HEK293 (cell line): Measurements from ENCODE around the gene TBC1D5.
"Not testable (repeated sequence)": the region's sequence is repeated elsewhere in the genome, so short reads cannot be mapped to it uniquely, and the experiment has no call there.

ENCODE experiments used
- CTCF ChIA-PET: fragments of 350-600 bp; formaldehyde crosslinking; extraction: SDS; loops from one replicate; lab custom pipeline; 2021; ENCODE audit warnings: antibody characterized with exemption; lab: Yijun Ruan, JAX
- POLR2A ChIA-PET: fragments of 300-600 bp; formaldehyde crosslinking; extraction: SDS; loops from one replicate; lab custom pipeline; 2020; ENCODE audit warnings: antibody characterized with exemption, inconsistent platforms; lab: Yijun Ruan, JAX
- H3K27ac ChIP-seq: fragments of 200-500 bp; sonication (Bioruptor generic); 2 replicates; pipeline ENCODE4 v1.5.1; 2014; ENCODE audit warnings: low read depth, low read length, control low read depth, inconsistent platforms; ENCODE audit errors: extremely low read depth
- H3K36me3 ChIP-seq, 2 experiments: fragments of 200-500 bp in 1 of 2; sonication (Bioruptor generic) in 1 of 2; 1 replicate in 1 of 2; 2 replicates in 1 of 2; pipeline ENCODE4 v1.5.1; 2014 to 2017; ENCODE audit warnings: inconsistent platforms in 2 of 2, low read length in 2 of 2; ENCODE audit not compliant: control insufficient read depth in 2 of 2, insufficient read depth in 1 of 2
- H3K4me1 ChIP-seq: fragments of 200-500 bp; sonication (Bioruptor generic); 2 replicates; pipeline ENCODE4 v1.5.1; 2014; ENCODE audit warnings: mild to moderate bottlenecking, low read length, inconsistent platforms; ENCODE audit not compliant: control insufficient read depth, insufficient read depth
- H3K4me3 ChIP-seq: 2 replicates; pipeline ENCODE4 v1.5.1; 2011; ENCODE audit warnings: low read depth, mild to moderate bottlenecking, control low read depth, low read length, moderate library complexity
- H3K9me3 ChIP-seq: fragments of 200-500 bp; sonication (Bioruptor generic); 2 replicates; pipeline ENCODE4 v1.5.1; 2014; ENCODE audit warnings: low read depth, low read length, inconsistent platforms; ENCODE audit not compliant: control insufficient read depth, insufficient read depth
- GLIS1 ChIP-seq: fragments of 450-650 bp; formaldehyde crosslinking; IDR thresholded peaks from 2 replicates; pipeline ENCODE4 v1.5.1; 2016; ENCODE audit warnings: missing biosample characterization, missing genetic modification characterization
- SCRT1 ChIP-seq: fragments of 450-650 bp; formaldehyde crosslinking; IDR thresholded peaks from 2 replicates; pipeline ENCODE4 v1.5.1; 2016; ENCODE audit warnings: missing biosample characterization, missing genetic modification characterization, borderline replicate concordance
- TCF7L2 ChIP-seq: IDR thresholded peaks from 2 replicates; pipeline ENCODE4 v1.6.1; 2011; ENCODE audit warnings: low read depth, mild to moderate bottlenecking, inconsistent platforms, low read length, moderate library complexity, borderline replicate concordance
- WT1 ChIP-seq: fragments of 450-650 bp; formaldehyde crosslinking; IDR thresholded peaks from 2 replicates; pipeline ENCODE4 v1.5.1; 2016; ENCODE audit warnings: missing biosample characterization, missing genetic modification characterization
- YY1 ChIP-seq: fragments of 450-650 bp; formaldehyde crosslinking; IDR thresholded peaks from 2 replicates; pipeline ENCODE4 v1.5.1; 2018; ENCODE audit warnings: missing biosample characterization, missing genetic modification characterization
- ZNF112 ChIP-seq: fragments of 450-650 bp; formaldehyde crosslinking; IDR thresholded peaks from 2 replicates; pipeline ENCODE4 v1.5.0; 2017; ENCODE audit warnings: missing biosample characterization, missing genetic modification characterization
- ZNF148 ChIP-seq: fragments of 450-650 bp; formaldehyde crosslinking; IDR thresholded peaks from 2 replicates; pipeline ENCODE4 v1.5.0; 2017; ENCODE audit warnings: missing biosample characterization, missing genetic modification characterization, borderline replicate concordance
- ZNF169 ChIP-seq: fragments of 450-650 bp; formaldehyde crosslinking; IDR thresholded peaks from 2 replicates; pipeline ENCODE4 v1.5.1; 2016; ENCODE audit warnings: missing biosample characterization, missing genetic modification characterization
- ZNF266 ChIP-seq: fragments of 450-650 bp; formaldehyde crosslinking; IDR thresholded peaks from 2 replicates; pipeline ENCODE4 v1.5.1; 2016; ENCODE audit warnings: missing biosample characterization, missing genetic modification characterization, low read depth
- ZNF324 ChIP-seq: fragments of 450-650 bp; formaldehyde crosslinking; IDR thresholded peaks from 2 replicates; pipeline ENCODE4 v1.5.1; 2016; ENCODE audit warnings: missing biosample characterization, missing genetic modification characterization
- ZNF596 ChIP-seq: fragments of 450-650 bp; IDR thresholded peaks from 2 replicates; pipeline ENCODE4 v1.5.0; 2018; ENCODE audit warnings: missing biosample characterization, mild to moderate bottlenecking, missing genetic modification characterization, moderate library complexity
- ZNF610 ChIP-seq: fragments of 450-650 bp; formaldehyde crosslinking; IDR thresholded peaks from 2 replicates; pipeline ENCODE4 v1.5.1; 2016; ENCODE audit warnings: missing biosample characterization, missing genetic modification characterization, borderline replicate concordance
- ZNF621 ChIP-seq: fragments of 450-650 bp; formaldehyde crosslinking; IDR thresholded peaks from 2 replicates; pipeline ENCODE4 v1.5.1; 2017; ENCODE audit warnings: missing biosample characterization, missing genetic modification characterization
- ZNF776 ChIP-seq: fragments of 450-650 bp; formaldehyde crosslinking; IDR thresholded peaks from 2 replicates; pipeline ENCODE4 v1.5.0; 2017; ENCODE audit warnings: missing biosample characterization, missing genetic modification characterization, borderline replicate concordance
- ZNF791 ChIP-seq: fragments of 450-650 bp; formaldehyde crosslinking; IDR thresholded peaks from 2 replicates; pipeline ENCODE4 v1.5.1; 2016; ENCODE audit warnings: missing biosample characterization, missing genetic modification characterization
- ZNF792 ChIP-seq: fragments of 450-650 bp; formaldehyde crosslinking; IDR thresholded peaks from 2 replicates; pipeline ENCODE4 v1.5.1; 2016; ENCODE audit warnings: missing biosample characterization, missing genetic modification characterization
- ZXDB ChIP-seq: fragments of 450-650 bp; formaldehyde crosslinking; IDR thresholded peaks from 2 replicates; pipeline ENCODE4 v1.5.1; 2016; ENCODE audit warnings: missing biosample characterization, missing genetic modification characterization
- TF ChIP-seq, protein P1 (sequence below): fragments of 450-650 bp; formaldehyde crosslinking; IDR thresholded peaks from 2 replicates; pipeline ENCODE4 v1.5.1; 2016; ENCODE audit warnings: missing biosample characterization, missing genetic modification characterization
- TF ChIP-seq, protein P2 (sequence below): fragments of 450-650 bp; formaldehyde crosslinking; IDR thresholded peaks from 2 replicates; pipeline ENCODE4 v1.5.1; 2017; ENCODE audit warnings: missing biosample characterization, mild to moderate bottlenecking, missing genetic modification characterization, moderate library complexity
- TF ChIP-seq, protein P3 (sequence below): fragments of 450-650 bp; formaldehyde crosslinking; IDR thresholded peaks from 2 replicates; pipeline ENCODE4 v1.5.1; 2017; ENCODE audit warnings: missing biosample characterization, missing genetic modification characterization

The TBC1D5 gene

GRCh38 chr3:17779304-17780250 lies 37.1 kb upstream of the TBC1D5 start:
- not testable (repeated sequence) for H3K4me1 ChIP-seq

GRCh38 chr3:17777326-17777725 lies 34.9 kb upstream of the TBC1D5 start:
- POLR2A ChIA-PET, H3K9me3 ChIP-seq, H3K4me1 ChIP-seq, CTCF ChIA-PET, H3K4me3 ChIP-seq, H3K36me3 ChIP-seq, H3K27ac ChIP-seq: not testable (repeated sequence)

More at GRCh38 chr3:17779304-17780250, 37.1 kb upstream of the TBC1D5 start:
- not testable (repeated sequence) for H3K4me3 ChIP-seq, H3K9me3 ChIP-seq, H3K36me3 ChIP-seq
- CTCF ChIA-PET = interaction anchor here (0.6 to 0.9 kb wide), 2 partner anchors 45 to 95 kb away, joined by 3 to 4 read pairs; no protein-coding TSS in a partner anchor
- TF ChIP-seq ZNF596 (peak; percentile 78; the same call in 1 of the 2 replicates), ZNF776 (0 out of 2 replicates have a peak, but pooled peaks have one; percentile 11), ZNF621 (tag by site-specific recombination) (0 out of 2 replicates have a peak, but pooled peaks have one; percentile 64)
- TF ChIP-seq, all 188 proteins: peak for 3; not testable (repeated sequence) for 185
- POLR2A ChIA-PET, H3K27ac ChIP-seq: not testable (repeated sequence)

- ChIA-PET POLR2A (no interaction called here), CTCF (no interaction called here)
- Histone ChIP-seq H3K27ac (no peak overlapping the region), H3K36me3 (no peaks in the 10 kb centered on the region), H3K4me3 (no peak overlapping the region), H3K4me1 (no peaks in the 10 kb centered on the region), H3K9me3 (no peaks in the 10 kb centered on the region)
- TF ChIP-seq YY1 (tag by site-specific recombination) (no peak), ZXDB (no peak), ZNF621 (tag by site-specific recombination) (no peak), TCF7L2 (no peak), WT1 (no peak), SCRT1 (tag by site-specific recombination) (no peak), ZNF112 (tag by site-specific recombination) (no peak), ZNF792 (tag by site-specific recombination) (no peak), ZNF148 (tag by site-specific recombination) (no peak), ZNF610 (no peak), ZNF324 (tag by site-specific recombination) (no peak), ZNF266 (tag by site-specific recombination) (no peak), ZNF169 (tag by site-specific recombination) (no peak), GLIS1 (tag by site-specific recombination) (no peak), ZNF791 (no peak)
- TF ChIP-seq, protein P1, sequence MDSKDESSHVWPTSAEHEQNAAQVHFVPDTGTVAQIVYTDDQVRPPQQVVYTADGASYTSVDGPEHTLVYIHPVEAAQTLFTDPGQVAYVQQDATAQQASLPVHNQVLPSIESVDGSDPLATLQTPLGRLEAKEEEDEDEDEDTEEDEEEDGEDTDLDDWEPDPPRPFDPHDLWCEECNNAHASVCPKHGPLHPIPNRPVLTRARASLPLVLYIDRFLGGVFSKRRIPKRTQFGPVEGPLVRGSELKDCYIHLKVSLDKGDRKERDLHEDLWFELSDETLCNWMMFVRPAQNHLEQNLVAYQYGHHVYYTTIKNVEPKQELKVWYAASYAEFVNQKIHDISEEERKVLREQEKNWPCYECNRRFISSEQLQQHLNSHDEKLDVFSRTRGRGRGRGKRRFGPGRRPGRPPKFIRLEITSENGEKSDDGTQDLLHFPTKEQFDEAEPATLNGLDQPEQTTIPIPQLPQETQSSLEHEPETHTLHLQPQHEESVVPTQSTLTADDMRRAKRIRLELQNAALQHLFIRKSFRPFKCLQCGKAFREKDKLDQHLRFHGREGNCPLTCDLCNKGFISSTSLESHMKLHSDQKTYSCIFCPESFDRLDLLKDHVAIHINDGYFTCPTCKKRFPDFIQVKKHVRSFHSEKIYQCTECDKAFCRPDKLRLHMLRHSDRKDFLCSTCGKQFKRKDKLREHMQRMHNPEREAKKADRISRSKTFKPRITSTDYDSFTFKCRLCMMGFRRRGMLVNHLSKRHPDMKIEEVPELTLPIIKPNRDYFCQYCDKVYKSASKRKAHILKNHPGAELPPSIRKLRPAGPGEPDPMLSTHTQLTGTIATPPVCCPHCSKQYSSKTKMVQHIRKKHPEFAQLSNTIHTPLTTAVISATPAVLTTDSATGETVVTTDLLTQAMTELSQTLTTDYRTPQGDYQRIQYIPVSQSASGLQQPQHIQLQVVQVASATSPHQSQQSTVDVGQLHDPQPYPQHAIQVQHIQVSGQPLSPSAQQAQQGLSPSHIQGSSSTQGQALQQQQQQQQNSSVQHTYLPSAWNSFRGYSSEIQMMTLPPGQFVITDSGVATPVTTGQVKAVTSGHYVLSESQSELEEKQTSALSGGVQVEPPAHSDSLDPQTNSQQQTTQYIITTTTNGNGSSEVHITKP (tag by site-specific recombination) = no peak
- TF ChIP-seq, protein P2, sequence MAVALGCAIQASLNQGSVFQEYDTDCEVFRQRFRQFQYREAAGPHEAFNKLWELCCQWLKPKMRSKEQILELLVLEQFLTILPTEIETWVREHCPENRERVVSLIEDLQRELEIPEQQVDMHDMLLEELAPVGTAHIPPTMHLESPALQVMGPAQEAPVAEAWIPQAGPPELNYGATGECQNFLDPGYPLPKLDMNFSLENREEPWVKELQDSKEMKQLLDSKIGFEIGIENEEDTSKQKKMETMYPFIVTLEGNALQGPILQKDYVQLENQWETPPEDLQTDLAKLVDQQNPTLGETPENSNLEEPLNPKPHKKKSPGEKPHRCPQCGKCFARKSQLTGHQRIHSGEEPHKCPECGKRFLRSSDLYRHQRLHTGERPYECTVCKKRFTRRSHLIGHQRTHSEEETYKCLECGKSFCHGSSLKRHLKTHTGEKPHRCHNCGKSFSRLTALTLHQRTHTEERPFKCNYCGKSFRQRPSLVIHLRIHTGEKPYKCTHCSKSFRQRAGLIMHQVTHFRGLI (tag by site-specific recombination) = no peak
- TF ChIP-seq, protein P3, sequence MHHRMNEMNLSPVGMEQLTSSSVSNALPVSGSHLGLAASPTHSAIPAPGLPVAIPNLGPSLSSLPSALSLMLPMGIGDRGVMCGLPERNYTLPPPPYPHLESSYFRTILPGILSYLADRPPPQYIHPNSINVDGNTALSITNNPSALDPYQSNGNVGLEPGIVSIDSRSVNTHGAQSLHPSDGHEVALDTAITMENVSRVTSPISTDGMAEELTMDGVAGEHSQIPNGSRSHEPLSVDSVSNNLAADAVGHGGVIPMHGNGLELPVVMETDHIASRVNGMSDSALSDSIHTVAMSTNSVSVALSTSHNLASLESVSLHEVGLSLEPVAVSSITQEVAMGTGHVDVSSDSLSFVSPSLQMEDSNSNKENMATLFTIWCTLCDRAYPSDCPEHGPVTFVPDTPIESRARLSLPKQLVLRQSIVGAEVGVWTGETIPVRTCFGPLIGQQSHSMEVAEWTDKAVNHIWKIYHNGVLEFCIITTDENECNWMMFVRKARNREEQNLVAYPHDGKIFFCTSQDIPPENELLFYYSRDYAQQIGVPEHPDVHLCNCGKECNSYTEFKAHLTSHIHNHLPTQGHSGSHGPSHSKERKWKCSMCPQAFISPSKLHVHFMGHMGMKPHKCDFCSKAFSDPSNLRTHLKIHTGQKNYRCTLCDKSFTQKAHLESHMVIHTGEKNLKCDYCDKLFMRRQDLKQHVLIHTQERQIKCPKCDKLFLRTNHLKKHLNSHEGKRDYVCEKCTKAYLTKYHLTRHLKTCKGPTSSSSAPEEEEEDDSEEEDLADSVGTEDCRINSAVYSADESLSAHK (tag by site-specific recombination) = no peak
- TF ChIP-seq, all 188 proteins: peak for 0
Measured at GRCh38 chr3:17775073-17775472, 32.6 kb upstream of the TBC1D5 start.
